Activated CD4-positive, alpha-beta T cell treated with anti-CD3 and anti-CD28 coated beads for 36 hours (primary cell): ENCODE results near the gene ZNF670. TPM values are rescaled to one million over a fixed set of nuclear protein-coding genes. Genes with fewer than 3 reads are reported as not detected.

Source experiments
- ATAC-seq: fragments of 200-7000 bp; cut with Tn5 transposase; one replicate; pipeline ENCODE4 v1.10.0; 2021; ENCODE audit warnings: mild to moderate bottlenecking, moderate library complexity
- CTCF ChIA-PET: fragments of 350-600 bp; sonication (Branson Sonifier 250); formaldehyde crosslinking; loops from one replicate; lab custom pipeline; 2021; ENCODE audit warnings: antibody characterized with exemption; lab: Charles Lee
- POLR2A ChIA-PET: fragments of 350-600 bp; sonication (Branson Sonifier 250); formaldehyde crosslinking; loops from one replicate; lab custom pipeline; 2021; ENCODE audit warnings: antibody characterized with exemption, inconsistent platforms; lab: Charles Lee
- DNase-seq: peaks from one replicate; pipeline ENCODE4 v3.0.0-alpha.2; 2020
- H3K27ac Mint-ChIP-seq: one replicate; pipeline ENCODE4 v1.8.0; 2021; ENCODE audit warnings: mixed read lengths
- H3K27me3 Mint-ChIP-seq: one replicate; pipeline ENCODE4 v1.8.0; 2021; ENCODE audit warnings: mixed read lengths
- H3K36me3 Mint-ChIP-seq: one replicate; pipeline ENCODE4 v1.8.0; 2021; ENCODE audit warnings: low read depth, mixed read lengths
- H3K4me1 Mint-ChIP-seq: one replicate; pipeline ENCODE4 v1.8.0; 2021; ENCODE audit warnings: mixed read lengths
- H3K4me3 Mint-ChIP-seq: one replicate; pipeline ENCODE4 v1.8.0; 2021; ENCODE audit warnings: mild to moderate bottlenecking, moderate library complexity, mixed read lengths
- H3K9me3 Mint-ChIP-seq: one replicate; pipeline ENCODE4 v1.8.0; 2021; ENCODE audit warnings: low read depth, mixed read lengths
- intact Hi-C, 2 experiments: fragments of 100-400 bp; cut with DNase I in 1 of 2; cut with micrococcal nuclease in 1 of 2; formaldehyde crosslinking; loops; one replicate each; pipeline versions ENCODE4 v1.14.2 to v1.15.1; 2022 to 2024; cut with DNase I, micrococcal nuclease
- total RNA-seq, 2 experiments: library from RNA; stranded (reverse); gene quantifications; one replicate each; pipeline ENCODE4 v1.2.3, GENCODE V29; 2021

Gene ZNF670
- total RNA-seq, 2 experiments from 2014 or later: 4.3 to 4.9 TPM

- Mint-ChIP-seq H3K9me3 (peaks cover 26% of the 10 kb centered on the region), H3K4me3 (peak within 1 kb of the TSS; percentile 86), H3K27ac (peak within 1 kb of the TSS; percentile 90), H3K4me1 (peaks cover 19% of the 10 kb centered on the region), H3K36me3 (peaks cover 43% of the 10 kb centered on the region), H3K27me3 (peaks cover 16% of the 10 kb centered on the region)
- ATAC-seq (peak; percentile 100), DNase-seq (peak; percentile 97)
- intact Hi-C loops: loop anchor here (1.0 to 10.0 kb wide), 9 partner anchors 26 to 539 kb away; partner anchors contain the start of genes CNST (in 2 of the 2), TFB2M (in 2 of the 2), ZNF496 (in 2 of the 2) and ZNF670 (in 2 of the 2)
- CTCF ChIA-PET: no interaction called here
- POLR2A ChIA-PET: no interaction called here
Observed at GRCh38 chr1:247103859-247104591, 25.4 kb upstream of the ZNF670 start, which contains the start of gene ZNF669. Gene ZNF669 (minus strand): TSS chr1:247104356. CDS start chr1:247104199, 157 bp downstream.

GRCh38 chr1:247102381-247102780 is 23.8 kb upstream of the ZNF670 start:
- peak overlapping the region; percentile 44 for H3K4me3 Mint-ChIP-seq
- peaks cover 34% of the 10 kb centered on the region for H3K9me3 Mint-ChIP-seq
- intact Hi-C loops: loop anchor here (5.0 to 10.0 kb wide), 4 partner anchors 170 to 538 kb away; partner anchors contain the start of genes AHCTF1 (in 1 of the 2), CNST (in 1 of the 2), SCCPDH (in 1 of the 2) and TFB2M (in 1 of the 2)
- peaks cover 19% of the 10 kb centered on the region for H3K4me1 Mint-ChIP-seq
- DNase-seq (no peak), ATAC-seq (no peak)
- H3K36me3 Mint-ChIP-seq: peaks cover 58% of the 10 kb centered on the region
- H3K27ac Mint-ChIP-seq: no peak overlapping the region
- peaks cover 6% of the 10 kb centered on the region for H3K27me3 Mint-ChIP-seq
- CTCF ChIA-PET: no interaction called here
- POLR2A ChIA-PET: no interaction called here

GRCh38 chr1:247100676-247101279 is 22.2 kb upstream of the ZNF670 start:
- Mint-ChIP-seq H3K9me3 (peaks cover 48% of the 10 kb centered on the region), H3K4me3 (no peak overlapping the region)
- POLR2A ChIA-PET: interaction anchor here (0.6 kb wide), 1 partner anchor 39 kb away, joined by 4 read pairs; no protein-coding TSS in a partner anchor

GRCh38 chr1:247096958-247097357 is 18.3 kb upstream of the ZNF670 start:
- ChIA-PET CTCF (no interaction called here), POLR2A (no interaction called here)
- H3K9me3 Mint-ChIP-seq: peaks cover 41% of the 10 kb centered on the region
- intact Hi-C loops: no loop called here
- no peaks in the 10 kb centered on the region for H3K4me1 Mint-ChIP-seq
- no peak overlapping the region for H3K27ac Mint-ChIP-seq
- ATAC-seq: no peak
- H3K36me3 Mint-ChIP-seq: peaks cover 57% of the 10 kb centered on the region
- no peak overlapping the region for H3K4me3 Mint-ChIP-seq
- H3K27me3 Mint-ChIP-seq: no peaks in the 10 kb centered on the region
- no peak for DNase-seq

More at GRCh38 chr1:247100676-247101279, 22.2 kb upstream of the ZNF670 start:
- Mint-ChIP-seq H3K4me1 (peaks cover 19% of the 10 kb centered on the region), H3K27ac (no peak overlapping the region), H3K36me3 (peaks cover 70% of the 10 kb centered on the region), H3K27me3 (peaks cover 2% of the 10 kb centered on the region)
- no peak for ATAC-seq
- intact Hi-C loops: loop anchor here (5.0 to 10.0 kb wide), 4 partner anchors 168 to 536 kb away; partner anchors contain the start of genes AHCTF1 (in 1 of the 2), CNST (in 1 of the 2), SCCPDH (in 1 of the 2) and TFB2M (in 1 of the 2)
- CTCF ChIA-PET: no interaction called here
- DNase-seq: no peak

- H3K4me1 Mint-ChIP-seq: no peaks in the 10 kb centered on the region
- intact Hi-C loops: no loop called here
- H3K27ac Mint-ChIP-seq: no peak overlapping the region
- POLR2A ChIA-PET: no interaction called here
- H3K9me3 Mint-ChIP-seq: peaks cover 38% of the 10 kb centered on the region
- DNase-seq: no peak
- CTCF ChIA-PET: no interaction called here
- H3K27me3 Mint-ChIP-seq: no peaks in the 10 kb centered on the region
- H3K4me3 Mint-ChIP-seq: no peak overlapping the region
- H3K36me3 Mint-ChIP-seq: peaks cover 53% of the 10 kb centered on the region
- no peak for ATAC-seq
Observed at GRCh38 chr1:247096544-247096943, 17.9 kb upstream of the ZNF670 start.

GRCh38 chr1:247096112-247096511 is 17.5 kb upstream of the ZNF670 start:
- ChIA-PET POLR2A (no interaction called here), CTCF (no interaction called here)
- Mint-ChIP-seq H3K27me3 (no peaks in the 10 kb centered on the region), H3K36me3 (peaks cover 48% of the 10 kb centered on the region), H3K9me3 (peaks cover 37% of the 10 kb centered on the region), H3K27ac (no peak overlapping the region), H3K4me3 (no peak overlapping the region), H3K4me1 (no peaks in the 10 kb centered on the region)
- ATAC-seq: no peak
- intact Hi-C loops: no loop called here
- DNase-seq: no peak

- Mint-ChIP-seq H3K36me3 (no peaks in the 10 kb centered on the region), H3K27ac (no peak overlapping the region), H3K4me1 (no peaks in the 10 kb centered on the region), H3K4me3 (no peak overlapping the region), H3K9me3 (peaks cover 5% of the 10 kb centered on the region), H3K27me3 (no peaks in the 10 kb centered on the region)
- no peak for ATAC-seq
- intact Hi-C loops: no loop called here
- DNase-seq: no peak
- CTCF ChIA-PET: no interaction called here
- POLR2A ChIA-PET: no interaction called here
Observed at GRCh38 chr1:247090455-247090854, 11.8 kb upstream of the ZNF670 start.

- H3K36me3 Mint-ChIP-seq: no peaks in the 10 kb centered on the region
- ATAC-seq: no peak
- H3K27ac Mint-ChIP-seq: no peak overlapping the region
- ChIA-PET POLR2A (no interaction called here), CTCF (no interaction called here)
- H3K4me1 Mint-ChIP-seq: no peaks in the 10 kb centered on the region
- H3K27me3 Mint-ChIP-seq: no peaks in the 10 kb centered on the region
- DNase-seq: no peak
- H3K9me3 Mint-ChIP-seq: peaks cover 7% of the 10 kb centered on the region
- H3K4me3 Mint-ChIP-seq: no peak overlapping the region
- intact Hi-C loops: no loop called here
Observed at GRCh38 chr1:247089616-247090375, 11.2 kb upstream of the ZNF670 start.

GRCh38 chr1:247088967-247089366 is 10.4 kb upstream of the ZNF670 start:
- Mint-ChIP-seq H3K4me3 (no peak overlapping the region), H3K36me3 (no peaks in the 10 kb centered on the region), H3K27me3 (no peaks in the 10 kb centered on the region), H3K9me3 (peaks cover 4% of the 10 kb centered on the region), H3K27ac (no peak overlapping the region), H3K4me1 (no peaks in the 10 kb centered on the region)
- ChIA-PET POLR2A (no interaction called here), CTCF (no interaction called here)
- no peak for ATAC-seq
- no peak for DNase-seq
- intact Hi-C loops: no loop called here

- Mint-ChIP-seq H3K27me3 (peaks cover 3% of the 10 kb centered on the region), H3K4me3 (no peak overlapping the region), H3K9me3 (peaks cover 4% of the 10 kb centered on the region), H3K27ac (no peak overlapping the region), H3K36me3 (no peaks in the 10 kb centered on the region), H3K4me1 (no peaks in the 10 kb centered on the region)
- ATAC-seq (no peak), DNase-seq (no peak)
- intact Hi-C loops: no loop called here
- ChIA-PET POLR2A (no interaction called here), CTCF (interaction anchor here (0.6 kb wide), 1 partner anchor 45 kb away, joined by 3 read pairs; no protein-coding TSS in a partner anchor)
Observed at GRCh38 chr1:247087256-247087655, 8.6 kb upstream of the ZNF670 start.

- no peak for ATAC-seq
- peaks cover 5% of the 10 kb centered on the region for H3K27me3 Mint-ChIP-seq
- H3K27ac Mint-ChIP-seq: no peak overlapping the region
- H3K4me3 Mint-ChIP-seq: no peak overlapping the region
- DNase-seq: no peak
- ChIA-PET POLR2A (no interaction called here), CTCF (interaction anchor here (0.6 to 1.3 kb wide), 2 partner anchors 34 to 302 kb away, joined by 3 to 4 read pairs; no protein-coding TSS in a partner anchor)
- H3K36me3 Mint-ChIP-seq: no peaks in the 10 kb centered on the region
- H3K4me1 Mint-ChIP-seq: no peaks in the 10 kb centered on the region
- intact Hi-C loops: no loop called here
- peaks cover 3% of the 10 kb centered on the region for H3K9me3 Mint-ChIP-seq
Observed at GRCh38 chr1:247085310-247085709, 6.7 kb upstream of the ZNF670 start.
